GM12878 (cell line): Measurements from ENCODE around the gene ELOVL5. TPM values are rescaled to one million over a fixed set of nuclear protein-coding genes. Genes with fewer than 3 reads are reported as not detected.

ENCODE experiments used
- ATAC-seq: fragments of 200-7000 bp; cut with Tn5 transposase; 3 replicates; pipeline ENCODE4 v1.9.1; 2020; ENCODE audit warnings: mild to moderate bottlenecking, moderate library complexity
- BruUV-seq: library from RNA; stranded (reverse); fragments of 400-500 nt; replicated peaks from 2 replicates; lab custom pipeline; 2021; lab: Mats Ljungman, UMichigan
- CTCF ChIA-PET: fragments of 300-600 bp; sonication (Branson Sonifier 250); formaldehyde crosslinking; extraction: SDS; loops from one replicate; lab custom pipeline; 2021; ENCODE audit warnings: inconsistent platforms; lab: Yijun Ruan, JAX
- POLR2A ChIA-PET: fragments of 350-600 bp; formaldehyde crosslinking; extraction: SDS; loops from one replicate; lab custom pipeline; 2021; ENCODE audit warnings: inconsistent platforms; lab: Charles Lee
- RAD21 ChIA-PET: fragments of 300-600 bp; sonication (Branson Sonifier 250); formaldehyde crosslinking; loops from one replicate; lab custom pipeline; 2023; ENCODE audit warnings: antibody characterized with exemption; ENCODE audit not compliant: unreplicated experiment; lab: Charles Lee
- SMC1A ChIA-PET: fragments of 300-600 bp; sonication (Branson Sonifier 250); formaldehyde crosslinking; loops from one replicate; lab custom pipeline; 2023; ENCODE audit not compliant: unreplicated experiment, uncharacterized antibody; lab: Charles Lee
- DNase-seq: peaks from one replicate; pipeline ENCODE4 v3.0.0-alpha.2; 2011; ENCODE audit warnings: low read depth, low spot score
- FAIRE-seq: peaks from 3 replicates; lab custom pipeline; 2011; peaks lifted over from hg19 to GRCh38; lab: Jason Lieb, UNC
- H2AFZ ChIP-seq: 2 replicates; pipeline ENCODE4 v1.6.0; 2011; ENCODE audit warnings: low read depth, low read length, control low read depth; ENCODE audit not compliant: control insufficient read depth
- H3K27ac ChIP-seq: 2 replicates; pipeline ENCODE4 v1.5.1; 2011; ENCODE audit warnings: control low read depth; ENCODE audit not compliant: control insufficient read depth, insufficient read depth
- H3K27me3 ChIP-seq, 2 experiments: replicated peaks in 1 of 2; 2 replicates each; pipeline versions ENCODE4 v1.6.0 to v1.6.1; 2011; ENCODE audit warnings: low read length in 1 of 2; ENCODE audit not compliant: control insufficient read depth in 2 of 2, insufficient read depth in 2 of 2
- H3K36me3 ChIP-seq, 2 experiments: 2 replicates each; pipeline ENCODE4 v1.5.1; 2011; ENCODE audit warnings: low read length in 1 of 2; ENCODE audit not compliant: control insufficient read depth in 2 of 2, insufficient read depth in 2 of 2
- H3K4me1 ChIP-seq: 2 replicates; pipeline ENCODE4 v1.6.1; 2011; ENCODE audit warnings: mild to moderate bottlenecking, low read length, moderate library complexity, mixed read lengths; ENCODE audit not compliant: control insufficient read depth, insufficient read depth
- H3K4me2 ChIP-seq: 2 replicates; pipeline ENCODE4 v1.6.0; 2011; ENCODE audit warnings: control low read depth; ENCODE audit not compliant: control insufficient read depth, insufficient read depth
- H3K4me3 ChIP-seq: fragments of 200-600 bp; sonication (generic); 2 replicates; pipeline ENCODE4 v1.5.1; 2016
- H3K79me2 ChIP-seq: 2 replicates; pipeline ENCODE4 v1.6.0; 2011; ENCODE audit warnings: low read length; ENCODE audit not compliant: control insufficient read depth, insufficient read depth
- H3K9ac ChIP-seq: 2 replicates; pipeline ENCODE4 v1.8.0; 2011; ENCODE audit warnings: low read length, control low read depth, mixed read lengths; ENCODE audit not compliant: control insufficient read depth, insufficient read depth
- H3K9me3 ChIP-seq: replicated peaks from 3 replicates; pipeline ENCODE4 v1.5.1; 2011; ENCODE audit warnings: mild to moderate bottlenecking, low read length; ENCODE audit not compliant: control insufficient read depth, insufficient read depth
- H4K20me1 ChIP-seq: 2 replicates; pipeline ENCODE4 v1.6.0; 2011; ENCODE audit not compliant: control insufficient read depth, insufficient read depth
- CREB1 ChIP-seq: IDR thresholded peaks from 2 replicates; pipeline ENCODE4 v1.6.1; 2012; ENCODE audit warnings: low read depth, mild to moderate bottlenecking, inconsistent platforms
- HDAC2 ChIP-seq: fragments of 200-600 bp; sonication (generic); IDR thresholded peaks from 2 replicates; pipeline ENCODE4 v1.6.1; 2017
- JUNB ChIP-seq: IDR thresholded peaks from 2 replicates; pipeline ENCODE4 v1.6.1; 2016; ENCODE audit warnings: antibody characterized with exemption, mild to moderate bottlenecking
- LARP7 ChIP-seq: fragments of 450-650 bp; IDR thresholded peaks from 2 replicates; pipeline ENCODE4 v1.6.1; 2017; ENCODE audit warnings: mild to moderate bottlenecking
- MTA3 ChIP-seq: IDR thresholded peaks from 2 replicates; pipeline ENCODE4 v1.6.1; 2012; ENCODE audit warnings: low read length, inconsistent platforms, borderline replicate concordance
- PAX8 ChIP-seq: fragments of 450-650 bp; IDR thresholded peaks from 2 replicates; pipeline ENCODE4 v1.6.1; 2017; ENCODE audit warnings: mild to moderate bottlenecking, moderate library complexity
- POLR2A ChIP-seq: IDR thresholded peaks from 2 replicates; pipeline ENCODE4 v1.6.1; 2011; ENCODE audit warnings: low read depth, mild to moderate bottlenecking, low read length
- SIN3A ChIP-seq: IDR thresholded peaks from 2 replicates; pipeline ENCODE4 v1.6.1; 2012; ENCODE audit warnings: low read depth, low read length, improper control_type of control experiment
- WGBS: methylation state at CpG from one replicate; pipeline ENCODE4 v1.1.6; 2016; ENCODE audit warnings: low lambda C conversion rate; ENCODE audit not compliant: insufficient replicate concordance, insufficient coverage; ENCODE audit errors: missing lambda C conversion rate; 5-methylcytosine and 5-hydroxymethylcytosine counted together
- in situ Hi-C: fragments of 300-500 bp; cut with MboI; formaldehyde crosslinking; loops from 9 replicates; pipeline ENCODE4 v1.14.3; 2018; ENCODE audit warnings: mixed read lengths
- intact Hi-C: fragments of 100-400 bp; cut with micrococcal nuclease; formaldehyde crosslinking; loops from one replicate; pipeline ENCODE4 v1.14.2; 2022; ENCODE audit not compliant: unreplicated experiment
- polyA plus RNA-seq, 11 experiments: library from polyadenylated mRNA; depleted of rRNA in 4 of 11; unstranded in 6 of 11; stranded (reverse) in 5 of 11; fragments of >200 nt; fragmentation: Nextera tagmentation in 4 of 11; fragmentation: Illumina TruSeq in 1 of 11; extraction: Ambion mirVana in 4 of 11; extraction: Trizol in 1 of 11; gene quantifications; 1 replicate in 1 of 11; 2 replicates in 10 of 11; pipeline versions ENCODE4 v1.2.1 to v1.2.3, GENCODE V29; 2011 to 2016; ENCODE audit warnings: inconsistent platforms in 2 of 11, missing spikeins in 2 of 11, low read depth in 1 of 11
- total RNA-seq, 4 experiments: library from RNA; depleted of rRNA in 3 of 4; stranded (reverse); fragments of >200 nt in 3 of 4; fragmentation: Illumina TruSeq in 1 of 4; extraction: Trizol in 1 of 4; gene quantifications; 2 replicates each; pipeline versions ENCODE4 v1.2.1 to v1.2.3, GENCODE V29; 2013 to 2021
- TF ChIP-seq, protein P1 (sequence below): IDR thresholded peaks from 2 replicates; pipeline ENCODE4 v1.6.1; 2012; ENCODE audit warnings: improper control_type of control experiment, low read depth, low read length; ENCODE audit not compliant: insufficient replicate concordance
- TF ChIP-seq, protein P2 (sequence below): fragments of 450-650 bp; formaldehyde crosslinking; IDR thresholded peaks from 2 replicates; pipeline ENCODE4 v1.4.0; 2020; ENCODE audit warnings: mild to moderate bottlenecking, moderate library complexity
- TF ChIP-seq, protein P3 (sequence below): IDR thresholded peaks from 2 replicates; pipeline ENCODE4 v1.6.1; 2012; ENCODE audit warnings: low read depth, low read length, improper control_type of control experiment
- TF ChIP-seq, protein P4 (sequence below): IDR thresholded peaks from 2 replicates; pipeline ENCODE4 v1.6.1; 2012; ENCODE audit warnings: low read depth, low read length, improper control_type of control experiment

The ELOVL5 gene
- total and polyA plus RNA-seq, 10 of the 15 experiments (the other 5 are each of a cell fraction or from before 2014, with no cell fraction given): 156 to 241 (median 196) TPM

DNA sequence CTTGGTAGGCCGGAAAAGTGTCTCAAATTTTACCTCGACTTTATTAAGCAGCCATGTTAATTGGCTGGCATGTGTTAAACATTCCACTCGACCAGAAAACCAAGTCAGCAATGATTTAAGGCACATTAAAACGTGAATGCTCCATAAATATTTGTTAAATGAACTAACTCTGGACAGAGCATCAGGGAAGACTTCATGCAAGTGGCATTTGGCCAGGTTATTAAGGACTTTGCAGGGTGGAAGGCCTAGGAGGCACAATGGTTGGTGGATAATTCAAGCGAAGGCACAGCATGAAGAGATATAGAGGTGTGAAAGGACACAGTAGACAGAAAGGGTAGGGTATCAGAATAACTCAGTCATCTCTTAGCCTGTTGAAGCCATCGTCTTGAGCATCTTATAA is 23.0 kb downstream of the ELOVL5 start:
- intact Hi-C loops: no loop called here
- TF ChIP-seq HDAC2 (no peak), CREB1 (no peak), LARP7 (no peak), POLR2A (no peak), PAX8 (no peak), MTA3 (no peak), SIN3A (no peak), JUNB (no peak)
- TF ChIP-seq, protein P1, sequence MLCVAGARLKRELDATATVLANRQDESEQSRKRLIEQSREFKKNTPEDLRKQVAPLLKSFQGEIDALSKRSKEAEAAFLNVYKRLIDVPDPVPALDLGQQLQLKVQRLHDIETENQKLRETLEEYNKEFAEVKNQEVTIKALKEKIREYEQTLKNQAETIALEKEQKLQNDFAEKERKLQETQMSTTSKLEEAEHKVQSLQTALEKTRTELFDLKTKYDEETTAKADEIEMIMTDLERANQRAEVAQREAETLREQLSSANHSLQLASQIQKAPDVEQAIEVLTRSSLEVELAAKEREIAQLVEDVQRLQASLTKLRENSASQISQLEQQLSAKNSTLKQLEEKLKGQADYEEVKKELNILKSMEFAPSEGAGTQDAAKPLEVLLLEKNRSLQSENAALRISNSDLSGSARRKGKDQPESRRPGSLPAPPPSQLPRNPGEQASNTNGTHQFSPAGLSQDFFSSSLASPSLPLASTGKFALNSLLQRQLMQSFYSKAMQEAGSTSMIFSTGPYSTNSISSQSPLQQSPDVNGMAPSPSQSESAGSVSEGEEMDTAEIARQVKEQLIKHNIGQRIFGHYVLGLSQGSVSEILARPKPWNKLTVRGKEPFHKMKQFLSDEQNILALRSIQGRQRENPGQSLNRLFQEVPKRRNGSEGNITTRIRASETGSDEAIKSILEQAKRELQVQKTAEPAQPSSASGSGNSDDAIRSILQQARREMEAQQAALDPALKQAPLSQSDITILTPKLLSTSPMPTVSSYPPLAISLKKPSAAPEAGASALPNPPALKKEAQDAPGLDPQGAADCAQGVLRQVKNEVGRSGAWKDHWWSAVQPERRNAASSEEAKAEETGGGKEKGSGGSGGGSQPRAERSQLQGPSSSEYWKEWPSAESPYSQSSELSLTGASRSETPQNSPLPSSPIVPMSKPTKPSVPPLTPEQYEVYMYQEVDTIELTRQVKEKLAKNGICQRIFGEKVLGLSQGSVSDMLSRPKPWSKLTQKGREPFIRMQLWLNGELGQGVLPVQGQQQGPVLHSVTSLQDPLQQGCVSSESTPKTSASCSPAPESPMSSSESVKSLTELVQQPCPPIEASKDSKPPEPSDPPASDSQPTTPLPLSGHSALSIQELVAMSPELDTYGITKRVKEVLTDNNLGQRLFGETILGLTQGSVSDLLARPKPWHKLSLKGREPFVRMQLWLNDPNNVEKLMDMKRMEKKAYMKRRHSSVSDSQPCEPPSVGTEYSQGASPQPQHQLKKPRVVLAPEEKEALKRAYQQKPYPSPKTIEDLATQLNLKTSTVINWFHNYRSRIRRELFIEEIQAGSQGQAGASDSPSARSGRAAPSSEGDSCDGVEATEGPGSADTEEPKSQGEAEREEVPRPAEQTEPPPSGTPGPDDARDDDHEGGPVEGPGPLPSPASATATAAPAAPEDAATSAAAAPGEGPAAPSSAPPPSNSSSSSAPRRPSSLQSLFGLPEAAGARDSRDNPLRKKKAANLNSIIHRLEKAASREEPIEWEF: no peak
- TF ChIP-seq, protein P2, sequence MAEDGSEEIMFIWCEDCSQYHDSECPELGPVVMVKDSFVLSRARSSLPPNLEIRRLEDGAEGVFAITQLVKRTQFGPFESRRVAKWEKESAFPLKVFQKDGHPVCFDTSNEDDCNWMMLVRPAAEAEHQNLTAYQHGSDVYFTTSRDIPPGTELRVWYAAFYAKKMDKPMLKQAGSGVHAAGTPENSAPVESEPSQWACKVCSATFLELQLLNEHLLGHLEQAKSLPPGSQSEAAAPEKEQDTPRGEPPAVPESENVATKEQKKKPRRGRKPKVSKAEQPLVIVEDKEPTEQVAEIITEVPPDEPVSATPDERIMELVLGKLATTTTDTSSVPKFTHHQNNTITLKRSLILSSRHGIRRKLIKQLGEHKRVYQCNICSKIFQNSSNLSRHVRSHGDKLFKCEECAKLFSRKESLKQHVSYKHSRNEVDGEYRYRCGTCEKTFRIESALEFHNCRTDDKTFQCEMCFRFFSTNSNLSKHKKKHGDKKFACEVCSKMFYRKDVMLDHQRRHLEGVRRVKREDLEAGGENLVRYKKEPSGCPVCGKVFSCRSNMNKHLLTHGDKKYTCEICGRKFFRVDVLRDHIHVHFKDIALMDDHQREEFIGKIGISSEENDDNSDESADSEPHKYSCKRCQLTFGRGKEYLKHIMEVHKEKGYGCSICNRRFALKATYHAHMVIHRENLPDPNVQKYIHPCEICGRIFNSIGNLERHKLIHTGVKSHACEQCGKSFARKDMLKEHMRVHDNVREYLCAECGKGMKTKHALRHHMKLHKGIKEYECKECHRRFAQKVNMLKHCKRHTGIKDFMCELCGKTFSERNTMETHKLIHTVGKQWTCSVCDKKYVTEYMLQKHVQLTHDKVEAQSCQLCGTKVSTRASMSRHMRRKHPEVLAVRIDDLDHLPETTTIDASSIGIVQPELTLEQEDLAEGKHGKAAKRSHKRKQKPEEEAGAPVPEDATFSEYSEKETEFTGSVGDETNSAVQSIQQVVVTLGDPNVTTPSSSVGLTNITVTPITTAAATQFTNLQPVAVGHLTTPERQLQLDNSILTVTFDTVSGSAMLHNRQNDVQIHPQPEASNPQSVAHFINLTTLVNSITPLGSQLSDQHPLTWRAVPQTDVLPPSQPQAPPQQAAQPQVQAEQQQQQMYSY: no peak
- TF ChIP-seq, protein P3, sequence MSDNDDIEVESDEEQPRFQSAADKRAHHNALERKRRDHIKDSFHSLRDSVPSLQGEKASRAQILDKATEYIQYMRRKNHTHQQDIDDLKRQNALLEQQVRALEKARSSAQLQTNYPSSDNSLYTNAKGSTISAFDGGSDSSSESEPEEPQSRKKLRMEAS: no peak
- TF ChIP-seq, protein P4, sequence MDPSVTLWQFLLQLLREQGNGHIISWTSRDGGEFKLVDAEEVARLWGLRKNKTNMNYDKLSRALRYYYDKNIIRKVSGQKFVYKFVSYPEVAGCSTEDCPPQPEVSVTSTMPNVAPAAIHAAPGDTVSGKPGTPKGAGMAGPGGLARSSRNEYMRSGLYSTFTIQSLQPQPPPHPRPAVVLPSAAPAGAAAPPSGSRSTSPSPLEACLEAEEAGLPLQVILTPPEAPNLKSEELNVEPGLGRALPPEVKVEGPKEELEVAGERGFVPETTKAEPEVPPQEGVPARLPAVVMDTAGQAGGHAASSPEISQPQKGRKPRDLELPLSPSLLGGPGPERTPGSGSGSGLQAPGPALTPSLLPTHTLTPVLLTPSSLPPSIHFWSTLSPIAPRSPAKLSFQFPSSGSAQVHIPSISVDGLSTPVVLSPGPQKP: no peak

More for the DNA sequence above, 23.0 kb downstream of the ELOVL5 start:
- Histone ChIP-seq H3K9ac (no peak overlapping the region), H3K4me2 (no peak overlapping the region), H4K20me1 (no peaks in the 10 kb centered on the region), H3K4me3 (no peak overlapping the region), H3K4me1 (peaks cover 2% of the 10 kb centered on the region; the same call in 1 of the 2 replicates), H3K27me3 (no peaks in the 10 kb centered on the region), H2AFZ (no peak overlapping the region), H3K27ac (peak overlapping the region; percentile 25; the same call in 1 of the 2 replicates), H3K36me3 (peaks cover 0 to 5% of the 10 kb centered on the region in 2 experiments; a peak in 2 of 4 replicates), H3K79me2 (peaks cover 72% of the 10 kb centered on the region), H3K9me3 (no peaks in the 10 kb centered on the region)
- SMC1A ChIA-PET: interaction anchor here (1.5 kb wide), 2 partner anchors 10 to 16 kb away, joined by 3 to 7 read pairs; no protein-coding TSS in a partner anchor
- BruUV-seq: no TSS peak
- CTCF ChIA-PET: interaction anchor here (1.1 kb wide), 1 partner anchor 159 kb away, joined by 3 read pairs; no protein-coding TSS in a partner anchor
- RAD21 ChIA-PET: no interaction called here
- DNase-seq (no peak), FAIRE-seq (no peak), ATAC-seq (peak; percentile 32)
- WGBS: 80% methylated on average over 6 of the region's 6 CpGs
- POLR2A ChIA-PET: interaction anchor here (1.6 kb wide), 1 partner anchor 18 kb away, joined by 3 read pairs; no protein-coding TSS in a partner anchor
- in situ Hi-C loops: no loop called here
